GM21447 (cell line): ENCODE measurements around the gene ARHGAP22.

Experiments
- ATAC-seq: cut with Tn5 transposase; IDR thresholded peaks from one replicate; pipeline ENCODE4 v1.9.1; 2021; ENCODE audit not compliant: unreplicated experiment

Gene ARHGAP22

GRCh38 chr10:48454302-48455054 lies 150.4 kb downstream of the ARHGAP22 start:
- ATAC-seq = no peak

- ATAC-seq = no peak
These were observed 151.2 kb downstream of the ARHGAP22 start for GRCh38 chr10:48453451-48454301.

- ATAC-seq = no peak
These were observed 151.9 kb downstream of the ARHGAP22 start for GRCh38 chr10:48452879-48453412.

GRCh38 chr10:48451969-48452878 lies 152.6 kb downstream of the ARHGAP22 start:
- ATAC-seq = no peak

GRCh38 chr10:48450741-48451466 lies 154.0 kb downstream of the ARHGAP22 start:
- ATAC-seq = no peak

GRCh38 chr10:48450233-48450740 lies 154.6 kb downstream of the ARHGAP22 start:
- ATAC-seq = no peak

- ATAC-seq = no peak
These were observed 155.2 kb downstream of the ARHGAP22 start for GRCh38 chr10:48449501-48450232.

- ATAC-seq = no peak
These were observed 156.1 kb downstream of the ARHGAP22 start for GRCh38 chr10:48448796-48449195.

GRCh38 chr10:48447356-48448215 lies 157.3 kb downstream of the ARHGAP22 start:
- ATAC-seq = no peak

- ATAC-seq = no peak
These were observed 158.1 kb downstream of the ARHGAP22 start for GRCh38 chr10:48446785-48447184.

GRCh38 chr10:48445932-48446331 lies 158.9 kb downstream of the ARHGAP22 start:
- no peak for ATAC-seq

- ATAC-seq = no peak
These were observed 159.7 kb downstream of the ARHGAP22 start for GRCh38 chr10:48444861-48445841.

- ATAC-seq = no peak
These were observed 160.6 kb downstream of the ARHGAP22 start for GRCh38 chr10:48444266-48444665.

- ATAC-seq = no peak
These were observed 162.1 kb downstream of the ARHGAP22 start for GRCh38 chr10:48442809-48443177.

GRCh38 chr10:48442090-48442808 lies 162.6 kb downstream of the ARHGAP22 start:
- ATAC-seq = no peak

GRCh38 chr10:48440771-48441170 lies 164.1 kb downstream of the ARHGAP22 start:
- no peak for ATAC-seq
